OCI-LY7 (cell line): ENCODE data around the gene SERGEF.

Experiments
- EZH2phosphoT487 ChIP-seq: fragments of 200-600 bp; sonication (generic); IDR thresholded peaks from 2 replicates; pipeline ENCODE4 v1.6.1; 2018; ENCODE audit warnings: low read depth, borderline replicate concordance, mild to moderate bottlenecking, mixed run types, antibody characterized with exemption, low read length, moderate library complexity, mixed read lengths
- TF ChIP-seq, protein P1 (sequence below): fragments of 200-600 bp; sonication (generic); conservative IDR thresholded peaks from 2 replicates; pipeline ENCODE4 v1.5.1; 2014; ENCODE audit warnings: mild to moderate bottlenecking, antibody characterized with exemption, low read length, moderate library complexity, mixed read lengths

DNA sequence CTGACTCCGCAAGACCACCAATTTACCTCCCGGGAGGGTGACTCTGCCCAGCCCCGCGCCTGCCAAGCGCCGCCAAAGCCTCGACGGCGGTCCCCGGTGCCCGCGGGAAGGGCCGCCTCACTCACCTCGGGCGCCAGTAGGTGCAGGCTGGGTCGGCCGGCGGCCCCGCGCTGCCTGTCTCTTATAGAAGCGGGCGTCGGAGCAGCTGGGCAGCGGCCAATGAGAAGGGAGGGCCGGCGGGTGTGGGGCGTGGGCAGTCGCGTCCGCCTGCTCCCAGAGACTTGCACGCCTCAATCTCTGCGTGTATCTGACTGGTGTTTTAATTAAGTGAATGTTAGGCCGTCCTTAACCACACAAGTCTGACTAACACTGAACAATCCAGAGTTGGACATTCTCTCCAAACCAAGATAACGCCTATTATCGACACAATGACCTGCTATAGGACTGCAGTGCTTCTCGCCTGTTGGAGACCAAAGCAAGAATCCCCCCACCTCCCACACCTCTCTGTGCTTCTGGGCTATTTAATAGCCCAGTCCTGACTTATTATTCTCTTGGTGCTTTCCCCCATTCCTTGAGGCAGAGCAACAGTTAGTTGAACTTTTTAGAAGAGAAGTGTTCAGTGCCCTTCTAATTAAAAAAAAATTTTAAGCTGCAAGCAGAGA is 33.4 kb upstream of the SERGEF start, which contains the start of gene TPH1:
- TF ChIP-seq EZH2phosphoT487 = no peak
- TF ChIP-seq, protein P1, sequence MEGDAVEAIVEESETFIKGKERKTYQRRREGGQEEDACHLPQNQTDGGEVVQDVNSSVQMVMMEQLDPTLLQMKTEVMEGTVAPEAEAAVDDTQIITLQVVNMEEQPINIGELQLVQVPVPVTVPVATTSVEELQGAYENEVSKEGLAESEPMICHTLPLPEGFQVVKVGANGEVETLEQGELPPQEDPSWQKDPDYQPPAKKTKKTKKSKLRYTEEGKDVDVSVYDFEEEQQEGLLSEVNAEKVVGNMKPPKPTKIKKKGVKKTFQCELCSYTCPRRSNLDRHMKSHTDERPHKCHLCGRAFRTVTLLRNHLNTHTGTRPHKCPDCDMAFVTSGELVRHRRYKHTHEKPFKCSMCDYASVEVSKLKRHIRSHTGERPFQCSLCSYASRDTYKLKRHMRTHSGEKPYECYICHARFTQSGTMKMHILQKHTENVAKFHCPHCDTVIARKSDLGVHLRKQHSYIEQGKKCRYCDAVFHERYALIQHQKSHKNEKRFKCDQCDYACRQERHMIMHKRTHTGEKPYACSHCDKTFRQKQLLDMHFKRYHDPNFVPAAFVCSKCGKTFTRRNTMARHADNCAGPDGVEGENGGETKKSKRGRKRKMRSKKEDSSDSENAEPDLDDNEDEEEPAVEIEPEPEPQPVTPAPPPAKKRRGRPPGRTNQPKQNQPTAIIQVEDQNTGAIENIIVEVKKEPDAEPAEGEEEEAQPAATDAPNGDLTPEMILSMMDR = no peak
